ENCODE measurements around the gene MBNL1.

MBNL1 gene

GRCh38 chr3:152314677-152315353 lies 46.1 kb downstream of the MBNL1 start:
- DNase-seq (ENCODE audit: low read depth, low spot score) = no peak
- H3K27ac ChIP-seq = no peak overlapping the region

DNA sequence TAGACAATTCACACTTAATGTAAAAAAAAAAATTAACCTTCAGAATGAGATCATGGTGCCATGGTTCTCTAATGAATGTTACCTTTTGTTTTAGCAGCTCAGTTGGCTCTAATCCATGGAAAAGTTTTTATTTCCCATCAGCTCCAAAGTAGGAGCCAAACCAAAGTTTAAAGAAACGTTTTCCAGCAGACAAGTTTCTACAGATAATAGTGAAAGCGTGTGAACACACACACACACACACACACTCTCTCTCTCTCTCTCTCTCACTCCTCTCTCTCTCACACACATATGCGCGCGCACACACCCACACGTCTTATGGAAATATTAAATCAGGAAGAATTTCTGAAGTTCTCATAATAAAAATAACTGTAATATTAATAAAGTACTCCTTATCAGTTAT lies 46.9 kb downstream of the MBNL1 start:
- DNase-seq (ENCODE audit: low read depth, low spot score) = no peak
- H3K27ac ChIP-seq = no peak overlapping the region

DNA sequence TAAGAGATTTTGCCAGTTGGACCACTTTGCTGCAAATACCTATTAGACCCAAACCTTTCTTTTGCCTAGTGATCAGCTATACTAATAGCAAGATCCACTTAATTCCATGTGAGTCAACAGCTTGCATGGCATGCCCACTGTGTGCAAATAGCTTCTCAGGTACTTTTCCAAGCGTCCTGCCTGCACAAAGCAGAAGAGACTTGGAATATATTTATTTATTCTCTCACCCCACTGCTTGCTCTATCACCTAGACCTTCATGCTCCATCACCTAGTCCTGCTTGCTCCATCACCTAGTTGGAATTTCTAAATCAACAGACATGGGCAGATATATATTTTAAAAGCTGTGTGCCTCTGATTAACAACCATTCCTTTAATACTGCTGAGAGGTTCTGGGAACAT lies 47.6 kb downstream of the MBNL1 start:
- H3K27ac ChIP-seq = no peak overlapping the region

GRCh38 chr3:152317184-152317583 lies 48.5 kb downstream of the MBNL1 start:
- no peak for DNase-seq (ENCODE audit: low read depth, low spot score)
- no peak overlapping the region for H3K27ac ChIP-seq

More for the DNA sequence above, 47.6 kb downstream of the MBNL1 start:
- no peak for DNase-seq (ENCODE audit: low read depth, low spot score)

DNA sequence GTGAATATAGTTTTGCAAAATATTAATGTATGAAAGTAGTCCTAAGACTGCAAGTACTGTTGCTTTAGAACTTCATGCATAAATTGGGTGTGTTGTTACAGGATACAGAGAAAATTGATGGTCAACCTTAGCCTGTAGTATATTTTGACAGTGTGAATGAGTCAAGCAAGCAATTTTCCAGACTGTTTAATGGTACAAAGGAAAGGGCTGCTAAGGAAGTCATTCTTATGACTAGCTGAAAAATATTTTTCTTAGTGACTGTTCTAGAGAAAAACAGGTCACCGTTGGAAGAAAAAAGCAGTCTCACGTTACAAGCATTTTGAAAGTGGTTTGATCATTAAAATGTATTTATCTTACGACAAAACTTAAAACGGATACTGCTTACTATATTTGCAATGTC lies 49.2 kb downstream of the MBNL1 start:
- no peak for DNase-seq (ENCODE audit: low read depth, low spot score)

GRCh38 chr3:152318512-152318911 lies 49.8 kb downstream of the MBNL1 start:
- no peak for DNase-seq (ENCODE audit: low read depth, low spot score)
- H3K27ac ChIP-seq = no peak overlapping the region

More for the DNA sequence above, 49.2 kb downstream of the MBNL1 start:
- H3K27ac ChIP-seq = no peak overlapping the region

- no peak for DNase-seq (ENCODE audit: low read depth, low spot score)
- no peak overlapping the region for H3K27ac ChIP-seq
These were observed 50.5 kb downstream of the MBNL1 start for GRCh38 chr3:152319256-152319655.

DNA sequence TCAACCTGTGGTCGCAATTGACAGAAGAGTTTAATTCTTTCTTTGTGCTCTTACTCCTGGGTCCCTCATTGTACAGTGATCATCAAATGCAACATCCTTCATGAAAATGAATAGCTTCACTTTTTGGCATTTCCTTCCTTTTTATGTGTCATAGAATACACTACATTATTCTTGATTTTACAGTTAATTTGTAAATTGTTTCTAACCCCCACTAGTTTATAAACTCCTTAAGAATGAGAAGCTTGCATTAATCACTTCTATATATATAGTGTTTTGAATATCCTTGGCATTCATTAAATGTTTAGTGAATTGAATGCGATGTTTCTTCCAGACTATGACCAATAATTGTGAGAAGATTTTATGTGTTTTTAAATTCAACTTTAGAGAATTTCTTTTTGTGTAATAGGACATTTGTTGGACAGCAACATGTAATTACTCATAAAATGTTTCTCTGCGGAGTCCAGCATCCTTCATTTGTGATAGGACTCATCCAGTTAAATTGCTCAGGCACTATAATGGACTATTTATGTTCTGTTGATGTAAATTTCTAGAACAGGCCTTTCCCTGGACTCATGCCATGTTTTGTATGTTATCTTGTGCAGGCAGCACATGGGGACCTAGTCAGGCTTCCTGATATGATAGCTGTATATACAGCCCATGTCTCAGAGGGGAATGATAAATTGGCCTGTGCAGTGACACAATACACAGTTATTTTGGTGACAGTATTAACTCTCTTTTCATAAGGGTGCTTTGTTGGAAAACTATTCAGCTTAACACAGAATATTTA lies 51.3 kb downstream of the MBNL1 start:
- no peak for DNase-seq (ENCODE audit: low read depth, low spot score)
- H3K27ac ChIP-seq = no peak overlapping the region

DNA sequence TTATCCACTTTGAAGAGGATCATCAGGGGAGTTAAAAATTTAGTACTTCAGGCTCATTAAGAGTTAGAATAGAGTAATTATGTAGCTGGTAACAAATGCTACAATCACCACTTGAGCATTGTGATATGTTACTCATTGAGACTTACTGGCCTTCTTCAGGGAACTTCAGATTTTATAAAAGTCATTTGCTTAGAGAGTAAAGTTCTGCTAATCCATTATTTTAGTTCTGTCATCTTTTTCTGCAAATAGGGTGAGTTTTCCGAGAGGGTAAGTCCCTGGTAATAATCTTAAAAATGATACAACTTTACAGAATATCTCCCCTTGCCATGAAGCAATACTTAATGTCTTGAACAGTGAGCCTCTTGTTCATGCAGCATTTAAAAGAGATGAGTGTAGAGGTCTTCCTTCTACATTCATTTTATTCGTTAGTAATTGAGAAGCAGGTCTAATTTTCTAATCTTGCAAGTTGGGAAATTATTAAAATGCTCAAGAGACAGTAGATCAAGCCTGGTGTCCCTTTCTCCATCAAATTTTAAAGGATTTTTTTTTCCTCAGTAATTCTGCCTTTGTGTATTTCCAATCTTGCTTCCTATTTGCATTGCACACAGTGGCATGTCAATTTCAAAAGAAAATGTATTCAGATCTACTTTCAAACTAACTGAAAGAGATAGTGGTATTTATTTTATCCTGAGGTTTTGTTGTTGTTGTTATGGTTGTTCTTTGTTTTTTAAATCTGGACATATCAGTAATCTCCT lies 52.6 kb downstream of the MBNL1 start:
- no peak overlapping the region for H3K27ac ChIP-seq
- no peak for DNase-seq (ENCODE audit: low read depth, low spot score)

DNA sequence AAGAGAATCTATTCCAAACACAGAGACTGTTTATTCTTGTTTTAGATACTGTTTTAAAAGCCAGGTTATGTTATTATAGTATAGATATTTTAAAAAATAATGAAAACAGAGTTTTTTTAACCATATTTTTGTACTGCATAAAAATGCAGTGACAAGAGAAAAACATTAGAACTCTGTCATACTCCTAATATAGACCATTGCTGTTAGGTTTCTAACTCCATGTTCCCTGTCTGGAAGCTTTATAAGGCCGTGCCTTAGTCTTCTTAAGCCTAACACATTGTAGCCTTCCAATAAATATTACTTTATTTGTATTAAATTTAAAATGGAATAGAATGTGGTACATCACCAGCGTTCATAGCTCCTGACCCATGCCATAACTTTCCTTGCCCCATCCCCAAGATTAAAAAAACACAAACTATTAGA lies 53.2 kb downstream of the MBNL1 start:
- no peak for DNase-seq (ENCODE audit: low read depth, low spot score)
- H3K27ac ChIP-seq = no peak overlapping the region

- H3K27ac ChIP-seq = no peak overlapping the region
- no peak for DNase-seq (ENCODE audit: low read depth, low spot score)
These were observed 54.0 kb downstream of the MBNL1 start for GRCh38 chr3:152322756-152323155.

- no peak for DNase-seq (ENCODE audit: low read depth, low spot score)
- H3K27ac ChIP-seq = no peak overlapping the region
These were observed 55.1 kb downstream of the MBNL1 start for GRCh38 chr3:152323834-152324233.

DNA sequence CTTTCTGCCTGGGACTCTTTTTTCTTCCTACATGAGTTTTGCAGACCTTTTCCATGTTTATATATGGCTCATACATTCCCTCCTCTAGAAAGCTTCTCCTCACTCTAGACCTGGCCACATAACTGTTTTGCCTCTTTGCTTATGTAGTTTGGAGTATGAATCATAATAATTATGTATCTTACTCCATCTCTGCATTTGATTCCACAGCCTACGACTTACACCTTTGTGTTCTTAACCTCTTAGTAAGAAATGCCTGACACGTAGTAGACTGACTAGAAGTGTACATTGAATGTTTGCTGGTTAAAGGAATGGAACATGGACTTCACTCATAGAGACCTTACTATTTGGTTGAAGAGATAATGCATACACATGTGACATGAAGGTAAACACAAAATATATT lies 56.4 kb downstream of the MBNL1 start:
- DNase-seq (ENCODE audit: low read depth, low spot score) = no peak
- no peak overlapping the region for H3K27ac ChIP-seq

- no peak overlapping the region for H3K27ac ChIP-seq
- DNase-seq (ENCODE audit: low read depth, low spot score) = no peak
These were observed 58.5 kb downstream of the MBNL1 start for GRCh38 chr3:152327203-152327602.

DNA sequence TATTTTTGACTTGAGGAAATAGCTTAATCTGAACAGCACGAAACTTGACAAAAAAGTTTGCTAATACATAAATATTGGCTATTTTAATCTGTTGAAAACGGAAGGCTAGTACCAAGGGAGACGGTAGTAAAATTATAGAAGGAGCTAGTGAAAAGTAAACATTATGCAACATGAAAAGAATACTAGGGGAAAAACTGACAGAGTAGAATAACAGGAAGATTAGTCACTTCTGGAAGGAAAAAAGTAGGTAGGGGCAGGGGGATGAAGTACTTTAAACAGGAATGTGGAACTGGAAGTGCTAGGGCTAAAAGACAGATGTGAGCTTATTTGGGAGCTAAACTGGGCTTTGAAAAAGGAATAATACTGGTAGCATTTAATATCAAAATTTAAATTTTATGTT lies 60.1 kb downstream of the MBNL1 start:
- peak overlapping the region; percentile 38 for H3K27ac ChIP-seq
- DNase-seq (ENCODE audit: low read depth, low spot score) = peak; percentile 6

DNA sequence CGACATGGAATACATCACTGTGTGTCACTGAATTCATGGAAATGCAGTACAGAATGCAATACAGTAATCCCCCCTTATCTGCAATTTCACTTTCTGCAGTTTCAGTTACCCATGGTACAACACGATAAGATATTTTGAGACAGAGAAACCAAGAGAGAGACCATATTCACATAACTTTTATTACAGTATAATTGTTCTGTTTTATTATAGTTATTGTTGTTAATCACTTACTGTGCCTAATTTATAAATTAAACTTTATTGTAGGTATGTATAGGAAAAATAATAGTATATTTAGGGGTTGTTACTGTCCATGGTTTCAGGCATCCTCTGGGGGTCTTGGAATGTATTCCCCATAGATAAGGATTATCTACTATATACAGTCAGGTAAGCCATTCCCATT lies 61.8 kb downstream of the MBNL1 start:
- no peak for DNase-seq (ENCODE audit: low read depth, low spot score)
- H3K27ac ChIP-seq = peak overlapping the region; percentile 40

- DNase-seq (ENCODE audit: low read depth, low spot score) = peak; percentile 60
- peak overlapping the region; percentile 40 for H3K27ac ChIP-seq
These were observed 62.4 kb downstream of the MBNL1 start for GRCh38 chr3:152331018-152331541.

DNA sequence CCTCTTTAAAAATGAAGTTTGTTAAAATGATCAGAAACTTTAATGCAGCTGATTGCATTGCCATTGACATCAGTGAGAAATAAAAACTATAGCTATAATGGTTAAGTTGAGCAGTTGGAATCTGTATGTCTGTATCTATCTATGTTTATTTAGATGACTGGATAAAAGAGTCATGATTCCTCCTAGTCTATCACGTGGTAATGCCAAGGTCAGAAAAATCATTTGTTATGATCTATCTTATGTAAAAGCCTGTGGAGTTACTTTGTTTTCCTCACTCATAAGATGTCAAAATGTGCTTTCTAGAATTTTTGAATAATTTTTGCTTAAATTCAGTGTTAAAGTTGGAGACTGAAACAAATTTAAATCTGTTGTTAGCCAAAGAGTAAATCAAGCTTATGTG lies 63.3 kb downstream of the MBNL1 start:
- H3K27ac ChIP-seq = peak overlapping the region; percentile 40
- no peak for DNase-seq (ENCODE audit: low read depth, low spot score)

DNA sequence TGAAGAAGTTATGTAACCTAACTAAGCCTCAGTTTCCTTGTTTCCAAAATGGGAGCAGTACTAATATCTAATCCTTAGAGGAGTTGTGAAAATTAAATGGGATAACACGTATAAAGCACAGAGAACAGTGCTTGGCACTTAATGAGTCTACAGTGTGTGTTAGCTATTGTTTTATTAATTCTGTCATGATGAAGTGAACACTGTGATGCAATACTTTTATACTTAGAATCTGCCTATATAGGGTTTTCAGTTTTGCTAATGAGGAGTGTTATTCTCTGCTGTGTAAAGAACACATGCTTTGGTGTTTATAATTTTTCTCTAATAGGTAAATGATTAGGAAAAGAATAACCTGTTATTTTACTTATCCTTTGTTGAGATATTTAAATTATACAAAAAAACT lies 65.2 kb downstream of the MBNL1 start:
- no peak overlapping the region for H3K27ac ChIP-seq
- no peak for DNase-seq (ENCODE audit: low read depth, low spot score)

DNA sequence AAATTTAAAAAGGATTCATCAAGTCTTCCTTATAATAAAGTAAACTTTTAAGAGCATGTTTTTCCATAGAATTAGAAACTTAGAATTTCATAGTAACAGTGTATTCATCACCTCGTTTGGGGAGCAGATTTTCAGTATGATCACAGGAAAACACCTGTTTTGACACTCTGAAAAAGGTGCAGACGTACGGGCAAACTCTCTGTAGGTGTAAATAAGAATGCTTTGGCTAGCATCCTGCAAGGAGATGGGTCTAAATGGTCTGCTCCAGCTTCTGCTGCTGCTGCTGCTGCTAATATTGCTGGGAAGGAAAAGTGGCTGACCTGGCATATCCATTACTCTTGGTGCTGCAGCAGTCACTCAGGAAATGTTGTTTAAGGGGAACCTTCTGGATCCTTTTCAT lies 66.0 kb downstream of the MBNL1 start:
- DNase-seq (ENCODE audit: low read depth, low spot score) = no peak
- no peak overlapping the region for H3K27ac ChIP-seq

DNA sequence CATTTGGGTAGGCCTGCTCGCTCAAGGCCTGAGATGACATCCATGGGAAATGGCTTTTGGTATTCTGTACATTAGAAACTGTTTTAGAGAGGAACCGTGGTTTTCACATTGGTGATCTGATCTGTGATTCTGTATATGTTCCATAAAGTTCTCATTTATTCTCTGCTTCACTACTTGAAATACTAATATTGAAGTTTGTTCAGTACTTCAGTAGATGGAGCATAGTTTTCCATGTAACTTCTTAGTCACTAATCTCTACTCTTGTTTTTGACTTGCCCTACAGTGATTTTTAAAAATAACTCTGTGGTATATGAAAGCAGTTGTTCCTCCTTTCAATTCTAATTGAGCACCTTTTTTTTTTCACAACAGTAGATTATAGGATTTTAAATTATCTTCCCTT lies 66.5 kb downstream of the MBNL1 start:
- no peak for DNase-seq (ENCODE audit: low read depth, low spot score)
- no peak overlapping the region for H3K27ac ChIP-seq
